Activated naive CD4-positive, alpha-beta T cell treated with anti-CD3 and anti-CD28 coated beads for 36 hours (primary cell): Measurements from ENCODE around the gene GRID1. TPM values are rescaled to one million over a fixed set of nuclear protein-coding genes. Genes with fewer than 3 reads are reported as not detected.

Experiments used
- CTCF ChIA-PET: fragments of 350-600 bp; sonication (Branson Sonifier 250); formaldehyde crosslinking; loops from one replicate; lab custom pipeline; 2021; ENCODE audit warnings: antibody characterized with exemption; lab: Charles Lee
- DNase-seq: peaks from one replicate; pipeline ENCODE4 v3.0.0-alpha.2; 2020
- H3K27ac Mint-ChIP-seq: one replicate; pipeline ENCODE4 v1.8.0; 2021; ENCODE audit warnings: mild to moderate bottlenecking, mixed read lengths
- H3K27me3 Mint-ChIP-seq: one replicate; pipeline ENCODE4 v1.8.0; 2021; ENCODE audit warnings: low read depth, mixed read lengths
- H3K36me3 Mint-ChIP-seq: one replicate; pipeline ENCODE4 v1.8.0; 2021; ENCODE audit warnings: low read depth, mixed read lengths
- H3K4me1 Mint-ChIP-seq: one replicate; pipeline ENCODE4 v1.8.0; 2021; ENCODE audit warnings: low read depth, mixed read lengths
- H3K4me3 Mint-ChIP-seq: one replicate; pipeline ENCODE4 v1.8.0; 2021; ENCODE audit warnings: mild to moderate bottlenecking, moderate library complexity, mixed read lengths
- H3K9me3 Mint-ChIP-seq: one replicate; pipeline ENCODE4 v1.8.0; 2021; ENCODE audit warnings: mixed read lengths
- intact Hi-C: fragments of 100-400 bp; cut with micrococcal nuclease; formaldehyde crosslinking; loops from one replicate; pipeline ENCODE4 v1.15.1; 2023
- total RNA-seq, 2 experiments: library from RNA; stranded (reverse); gene quantifications; one replicate each; pipeline ENCODE4 v1.2.3, GENCODE V29; 2021

GRID1 gene
- total RNA-seq, 2 experiments from 2014 or later: not detected

DNA sequence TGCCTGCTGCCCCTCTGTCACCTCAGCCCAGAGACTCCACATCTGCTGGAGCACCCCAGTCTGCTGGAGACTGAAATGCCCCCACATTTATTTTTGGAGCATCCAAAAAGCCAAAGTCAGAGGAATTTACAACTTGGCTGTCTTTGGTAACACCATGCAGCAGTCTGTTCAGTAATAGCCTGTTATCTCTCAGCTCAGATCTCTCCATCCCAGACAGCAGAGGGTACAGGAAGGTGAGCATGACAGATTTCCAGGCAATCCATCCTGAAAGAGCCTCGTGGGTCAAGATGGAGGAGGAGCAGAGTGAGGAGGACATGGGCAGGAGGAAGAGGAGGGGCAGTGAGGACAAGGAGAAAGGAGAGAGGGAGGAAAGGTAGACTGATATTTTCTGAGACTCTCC is 55.9 kb downstream of the GRID1 start:
- Mint-ChIP-seq H3K4me1 (no peaks in the 10 kb centered on the region), H3K27me3 (no peaks in the 10 kb centered on the region), H3K27ac (no peak overlapping the region), H3K36me3 (no peaks in the 10 kb centered on the region), H3K4me3 (no peak overlapping the region), H3K9me3 (no peaks in the 10 kb centered on the region)
- no peak for DNase-seq
- intact Hi-C loops: no loop called here
- CTCF ChIA-PET: no interaction called here

DNA sequence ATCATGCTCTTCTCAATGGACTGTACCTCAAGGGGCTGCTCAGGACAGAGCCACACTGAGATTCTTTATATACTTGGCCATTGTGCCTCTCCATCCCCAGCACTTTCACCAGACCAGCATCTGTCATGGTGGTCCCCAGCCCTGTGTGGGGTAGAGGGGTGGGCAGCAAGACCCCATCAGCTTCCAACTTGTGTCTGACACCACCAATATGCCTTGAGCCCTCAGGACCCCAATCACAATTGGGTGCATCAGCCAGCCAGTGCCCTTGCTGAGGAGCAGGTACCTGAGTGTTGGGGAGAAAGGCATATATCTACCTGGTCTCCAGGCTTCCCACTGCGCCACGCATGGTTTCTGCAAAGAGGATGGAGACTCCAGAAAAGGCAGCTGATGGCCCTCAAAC is 56.3 kb downstream of the GRID1 start:
- no peaks in the 10 kb centered on the region for H3K4me1 Mint-ChIP-seq
- intact Hi-C loops: no loop called here
- CTCF ChIA-PET: no interaction called here
- no peaks in the 10 kb centered on the region for H3K9me3 Mint-ChIP-seq
- no peak for DNase-seq
- H3K4me3 Mint-ChIP-seq: no peak overlapping the region
- H3K27me3 Mint-ChIP-seq: no peaks in the 10 kb centered on the region
- H3K36me3 Mint-ChIP-seq: no peaks in the 10 kb centered on the region
- H3K27ac Mint-ChIP-seq: no peak overlapping the region

DNA sequence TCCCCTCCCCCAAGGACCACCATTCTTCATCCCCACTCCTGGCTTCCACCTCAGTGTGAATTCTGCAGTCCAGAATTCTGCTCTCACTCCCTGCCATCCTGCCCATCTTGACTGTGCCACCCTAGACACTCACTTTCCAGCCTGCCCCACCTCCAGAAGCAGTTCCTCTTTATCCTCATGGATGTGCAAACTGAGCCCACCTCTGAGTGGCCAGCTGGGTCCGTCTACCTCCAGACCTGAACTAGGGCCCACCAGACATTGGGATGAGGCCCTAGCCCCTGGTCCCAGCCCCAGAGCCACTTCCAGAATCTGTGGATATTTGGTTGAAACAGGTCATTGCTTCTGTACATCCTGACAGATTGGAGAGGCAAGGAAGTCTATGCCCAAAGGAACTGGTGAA is 58.5 kb downstream of the GRID1 start:
- intact Hi-C loops: no loop called here
- no peaks in the 10 kb centered on the region for H3K9me3 Mint-ChIP-seq
- no peaks in the 10 kb centered on the region for H3K4me1 Mint-ChIP-seq
- H3K27ac Mint-ChIP-seq: no peak overlapping the region
- H3K27me3 Mint-ChIP-seq: peaks cover 2% of the 10 kb centered on the region
- DNase-seq: no peak
- H3K36me3 Mint-ChIP-seq: no peaks in the 10 kb centered on the region
- no peak overlapping the region for H3K4me3 Mint-ChIP-seq
- CTCF ChIA-PET: no interaction called here

DNA sequence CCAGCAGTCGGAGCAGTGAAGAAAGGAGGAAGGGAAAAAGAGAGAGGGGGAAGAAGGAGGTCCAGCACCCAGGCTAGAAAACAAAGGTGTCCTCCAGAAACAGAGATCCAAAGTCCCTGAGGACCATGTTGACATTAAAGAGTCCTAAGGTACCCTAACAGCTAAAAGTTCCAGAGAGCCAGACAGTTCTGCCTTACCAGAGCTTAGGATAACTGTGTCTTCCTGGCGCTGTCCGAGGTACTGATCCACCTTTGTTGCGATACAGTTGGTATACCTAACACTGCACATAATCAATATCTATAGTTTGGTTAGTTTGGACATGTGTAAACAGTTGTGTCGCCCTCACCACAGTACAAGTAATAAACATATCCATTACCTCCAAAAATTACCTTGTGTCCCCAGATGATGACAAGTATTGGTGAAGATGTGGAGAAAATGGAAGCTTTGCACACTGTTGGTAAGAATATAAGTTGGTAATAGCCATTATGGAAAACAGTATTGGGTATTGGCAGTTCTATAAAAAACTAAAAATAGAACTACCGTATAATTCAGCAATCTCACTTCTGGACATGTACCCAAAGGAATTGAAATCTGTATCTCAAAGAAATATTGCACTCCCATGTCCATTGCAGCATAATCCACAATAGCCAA is 59.8 kb downstream of the GRID1 start:
- Mint-ChIP-seq H3K9me3 (no peaks in the 10 kb centered on the region), H3K36me3 (no peaks in the 10 kb centered on the region), H3K27ac (no peak overlapping the region), H3K4me1 (no peaks in the 10 kb centered on the region), H3K27me3 (peaks cover 2% of the 10 kb centered on the region), H3K4me3 (no peak overlapping the region)
- peak; percentile 63 for DNase-seq
- intact Hi-C loops: no loop called here
- CTCF ChIA-PET: no interaction called here

DNA sequence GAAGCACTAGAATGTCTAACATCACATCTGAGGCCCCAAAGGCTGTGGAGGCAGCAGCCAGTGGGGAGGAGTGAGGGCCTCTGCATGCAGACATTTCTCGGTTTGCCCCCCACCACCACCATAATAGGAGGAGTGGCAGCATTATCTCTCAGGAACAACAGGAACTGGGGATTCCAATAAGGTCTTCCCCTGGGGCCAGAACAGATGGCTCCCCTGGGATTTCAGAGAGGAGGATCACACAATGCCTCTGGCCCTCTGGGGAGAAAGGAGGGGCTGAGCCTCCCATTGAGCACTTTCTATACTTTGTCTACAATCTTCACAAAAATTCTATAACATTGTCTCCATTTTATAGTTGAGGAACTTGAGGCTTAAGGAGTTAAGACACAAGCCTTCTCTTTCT is 61.1 kb downstream of the GRID1 start:
- no peak for DNase-seq

DNA sequence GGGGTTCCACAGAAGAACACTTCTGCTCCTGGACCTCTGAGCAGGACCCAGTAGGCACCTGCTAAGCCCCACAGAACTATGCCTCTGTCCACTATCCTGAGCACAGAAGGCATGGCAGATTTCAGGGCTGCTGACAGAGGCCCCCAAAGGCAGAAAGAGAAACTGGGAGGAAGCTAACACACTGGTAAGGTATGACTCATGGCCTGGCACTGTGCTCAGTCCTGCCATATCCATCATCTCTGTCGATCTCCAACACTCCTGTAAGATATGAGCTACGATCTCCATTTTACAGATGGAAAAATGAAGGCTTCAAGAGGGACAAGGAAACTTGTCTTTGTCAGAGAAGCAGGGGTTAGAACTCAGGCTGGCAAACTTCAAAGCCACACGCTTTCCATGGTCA is 62.2 kb downstream of the GRID1 start:
- Mint-ChIP-seq H3K9me3 (no peaks in the 10 kb centered on the region), H3K36me3 (no peaks in the 10 kb centered on the region), H3K4me3 (no peak overlapping the region), H3K4me1 (no peaks in the 10 kb centered on the region), H3K27me3 (peaks cover 2% of the 10 kb centered on the region), H3K27ac (no peak overlapping the region)
- intact Hi-C loops: no loop called here
- DNase-seq: no peak
- CTCF ChIA-PET: no interaction called here

More for the DNA sequence above, 61.1 kb downstream of the GRID1 start:
- Mint-ChIP-seq H3K36me3 (no peaks in the 10 kb centered on the region), H3K27me3 (peaks cover 2% of the 10 kb centered on the region), H3K4me1 (no peaks in the 10 kb centered on the region), H3K4me3 (no peak overlapping the region), H3K9me3 (no peaks in the 10 kb centered on the region), H3K27ac (no peak overlapping the region)
- intact Hi-C loops: no loop called here
- CTCF ChIA-PET: no interaction called here

DNA sequence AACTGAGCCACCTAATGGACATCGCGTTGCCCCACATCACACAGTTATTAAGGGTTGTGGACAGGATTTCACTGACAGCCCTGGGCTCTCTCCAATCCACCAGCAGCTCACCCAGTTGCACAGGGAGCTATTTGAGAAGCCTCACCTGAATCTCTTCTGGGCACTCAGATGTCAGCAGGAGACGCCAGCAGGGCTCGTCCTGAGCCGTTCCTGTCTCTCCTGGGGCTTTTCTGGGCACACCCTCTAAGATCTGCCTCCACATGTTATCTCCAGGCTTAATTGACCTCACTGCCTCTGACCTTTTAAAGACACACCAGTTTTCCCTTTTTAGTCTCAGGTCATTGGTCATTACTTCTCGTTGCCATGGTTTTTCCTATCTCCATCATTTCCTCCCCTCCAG is 63.0 kb downstream of the GRID1 start:
- no peak overlapping the region for H3K4me3 Mint-ChIP-seq
- peaks cover 2% of the 10 kb centered on the region for H3K27me3 Mint-ChIP-seq
- intact Hi-C loops: no loop called here
- no peak for DNase-seq
- H3K36me3 Mint-ChIP-seq: no peaks in the 10 kb centered on the region
- no peak overlapping the region for H3K27ac Mint-ChIP-seq
- no peaks in the 10 kb centered on the region for H3K9me3 Mint-ChIP-seq
- H3K4me1 Mint-ChIP-seq: no peaks in the 10 kb centered on the region
- CTCF ChIA-PET: no interaction called here

DNA sequence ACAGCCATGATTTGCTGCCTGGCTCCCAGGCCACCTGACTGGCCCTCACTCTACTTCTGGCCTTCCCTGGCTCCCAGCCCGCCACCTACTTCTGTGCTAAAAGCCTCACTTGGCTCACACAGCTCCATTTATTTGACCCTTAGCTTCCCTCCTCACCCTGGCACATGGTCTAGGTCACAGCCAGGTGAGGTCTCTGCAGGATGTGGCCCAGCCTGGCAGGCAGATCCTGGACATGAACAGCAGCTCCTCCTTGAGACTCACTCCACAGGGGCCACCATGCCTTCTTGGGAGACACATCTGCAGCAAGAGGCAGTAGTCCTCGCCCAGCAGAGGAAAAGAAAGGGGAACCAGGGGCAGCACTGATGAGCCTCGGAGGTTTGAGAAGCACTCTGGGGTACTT is 64.6 kb downstream of the GRID1 start:
- H3K36me3 Mint-ChIP-seq: no peaks in the 10 kb centered on the region
- H3K27ac Mint-ChIP-seq: no peak overlapping the region
- DNase-seq: no peak
- CTCF ChIA-PET: interaction anchor here (0.6 kb wide), 1 partner anchor 448 kb away, joined by 5 read pairs; no protein-coding TSS in a partner anchor
- no peaks in the 10 kb centered on the region for H3K9me3 Mint-ChIP-seq
- no peak overlapping the region for H3K4me3 Mint-ChIP-seq
- no peaks in the 10 kb centered on the region for H3K4me1 Mint-ChIP-seq
- intact Hi-C loops: no loop called here
- peaks cover 2% of the 10 kb centered on the region for H3K27me3 Mint-ChIP-seq

DNA sequence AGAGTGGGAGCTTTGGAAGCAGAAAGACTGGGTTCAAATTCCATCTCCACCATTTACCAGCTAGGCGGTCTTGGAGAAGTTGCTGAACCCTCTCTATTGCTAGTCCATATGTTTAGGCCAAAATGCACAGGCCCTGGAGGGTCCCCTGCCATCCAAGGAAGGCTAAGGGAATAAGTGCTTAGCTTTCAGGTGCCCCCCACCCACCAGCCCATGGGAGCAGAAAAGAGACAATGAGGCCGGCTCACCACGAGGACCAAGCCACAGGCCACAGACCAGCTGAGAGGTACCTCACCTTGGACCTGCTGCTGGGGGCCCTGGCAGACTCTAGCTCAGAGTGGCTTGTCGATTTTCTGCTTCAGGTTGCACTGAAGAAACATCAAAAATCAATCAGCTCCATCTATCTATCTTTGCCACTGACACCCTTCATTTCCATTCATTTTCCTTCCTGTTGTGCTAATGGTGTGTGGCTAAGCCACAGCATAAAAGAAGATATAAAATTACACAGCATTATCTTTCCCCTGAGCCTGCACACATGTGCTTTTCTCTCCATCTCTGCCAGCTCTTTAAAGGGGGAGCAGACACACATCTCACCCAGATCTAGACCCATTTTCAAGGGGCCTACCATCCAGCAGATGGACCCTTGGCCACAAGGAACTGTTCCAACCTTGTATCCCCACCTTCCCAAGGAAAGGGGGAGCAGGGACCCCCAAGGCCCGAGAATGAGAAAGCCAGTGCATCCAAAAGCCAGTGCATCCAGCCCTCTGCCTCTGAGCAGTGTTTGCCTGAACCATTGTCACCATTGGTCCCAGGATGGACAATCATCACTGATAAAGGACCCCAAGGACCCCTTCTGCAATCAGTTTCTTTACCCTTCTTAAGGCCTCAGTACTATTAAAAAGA is 65.4 kb downstream of the GRID1 start:
- no peaks in the 10 kb centered on the region for H3K4me1 Mint-ChIP-seq
- intact Hi-C loops: no loop called here
- no peak overlapping the region for H3K27ac Mint-ChIP-seq
- CTCF ChIA-PET: interaction anchor here (0.6 to 1.3 kb wide), 3 partner anchors 12 to 1685 kb away, joined by 4 to 5 read pairs (median 4); no protein-coding TSS in a partner anchor
- H3K36me3 Mint-ChIP-seq: no peaks in the 10 kb centered on the region
- no peak for DNase-seq
- H3K9me3 Mint-ChIP-seq: no peaks in the 10 kb centered on the region
- no peak overlapping the region for H3K4me3 Mint-ChIP-seq
- H3K27me3 Mint-ChIP-seq: peaks cover 2% of the 10 kb centered on the region

DNA sequence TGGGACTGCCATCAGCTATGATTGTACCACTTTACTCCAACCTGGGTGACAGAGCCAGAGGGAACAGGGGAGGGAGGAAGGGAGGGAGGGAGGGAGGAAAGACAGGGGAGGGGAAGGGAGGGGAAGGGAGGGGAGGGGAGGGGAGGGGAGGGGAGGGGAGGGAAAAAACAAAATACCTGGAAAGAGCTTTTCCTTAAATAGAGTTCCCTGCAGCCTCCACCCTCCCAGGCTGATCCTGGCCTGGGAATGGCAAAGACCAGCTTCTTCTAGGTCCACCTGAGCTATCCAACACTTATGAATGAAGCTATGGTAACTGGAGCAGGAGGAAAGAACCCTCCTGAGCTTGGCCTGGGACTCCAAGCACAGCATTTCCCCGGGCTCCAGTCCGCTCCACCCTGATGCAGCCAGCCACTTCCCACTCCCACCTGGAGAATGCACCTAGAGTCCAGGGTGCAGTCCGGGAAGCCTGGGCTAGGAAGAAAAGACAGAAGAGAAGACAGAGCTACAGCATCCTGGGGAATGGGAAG is 66.1 kb downstream of the GRID1 start:
- intact Hi-C loops: no loop called here
- DNase-seq: no peak

DNA sequence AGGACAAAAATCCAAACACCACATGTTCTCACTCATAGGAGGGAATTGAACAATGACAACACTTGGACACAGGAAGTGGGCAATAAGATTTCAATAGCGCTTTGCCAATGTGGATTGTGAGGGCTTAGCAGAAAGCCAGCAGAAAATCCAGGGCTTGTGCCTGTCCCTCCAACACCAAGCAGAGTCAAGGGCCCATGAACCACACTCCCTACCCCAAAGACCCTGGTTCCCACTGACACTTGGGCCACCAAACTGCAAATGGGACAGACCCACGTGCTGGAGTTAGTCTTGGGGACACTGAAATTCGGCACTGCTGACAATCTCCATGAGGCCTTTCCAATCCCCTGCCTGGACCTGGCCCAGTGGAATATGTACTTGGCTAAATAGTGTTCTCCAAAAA is 67.0 kb downstream of the GRID1 start:
- no peaks in the 10 kb centered on the region for H3K4me1 Mint-ChIP-seq
- peaks cover 2% of the 10 kb centered on the region for H3K27me3 Mint-ChIP-seq
- intact Hi-C loops: no loop called here
- CTCF ChIA-PET: no interaction called here
- no peak for DNase-seq
- no peaks in the 10 kb centered on the region for H3K9me3 Mint-ChIP-seq
- no peaks in the 10 kb centered on the region for H3K36me3 Mint-ChIP-seq
- H3K27ac Mint-ChIP-seq: no peak overlapping the region
- no peak overlapping the region for H3K4me3 Mint-ChIP-seq

More for the DNA sequence above, 66.1 kb downstream of the GRID1 start:
- Mint-ChIP-seq H3K9me3 (no peaks in the 10 kb centered on the region), H3K4me3 (no peak overlapping the region), H3K4me1 (no peaks in the 10 kb centered on the region), H3K36me3 (no peaks in the 10 kb centered on the region), H3K27me3 (peaks cover 2% of the 10 kb centered on the region), H3K27ac (no peak overlapping the region)
- CTCF ChIA-PET: interaction anchor here (0.6 to 1.3 kb wide), 2 partner anchors 11 to 1684 kb away, joined by 4 read pairs; no protein-coding TSS in a partner anchor

DNA sequence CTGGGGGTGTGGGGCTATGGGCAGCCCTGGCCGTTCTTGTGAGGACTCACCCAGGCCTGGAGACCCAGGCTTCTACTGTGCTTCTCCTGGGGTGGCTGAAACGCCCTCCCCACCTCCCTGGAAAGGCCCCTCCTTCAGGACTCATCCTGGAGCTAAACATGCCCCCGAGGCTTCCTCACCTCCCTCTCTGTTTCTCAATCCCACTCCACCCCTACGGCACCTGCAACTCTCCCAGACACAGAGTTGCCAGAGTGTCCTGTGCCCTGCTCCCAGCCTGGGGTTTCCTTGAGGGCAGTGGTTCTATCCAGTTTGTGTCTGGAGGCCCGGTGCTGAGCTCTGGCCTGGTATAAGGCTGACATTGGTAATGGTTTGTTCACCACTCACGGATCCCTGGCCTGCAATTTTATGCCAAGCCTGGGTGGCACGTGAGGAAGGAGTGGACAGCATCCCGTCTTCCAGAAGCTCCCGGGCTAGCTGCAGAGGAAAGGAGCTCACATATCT is 68.0 kb downstream of the GRID1 start:
- Mint-ChIP-seq H3K36me3 (no peaks in the 10 kb centered on the region), H3K4me3 (no peak overlapping the region), H3K27me3 (no peaks in the 10 kb centered on the region), H3K4me1 (no peaks in the 10 kb centered on the region), H3K27ac (no peak overlapping the region), H3K9me3 (no peaks in the 10 kb centered on the region)
- CTCF ChIA-PET: interaction anchor here (0.6 kb wide), 2 partner anchors 348 to 992 kb away, joined by 3 read pairs; no protein-coding TSS in a partner anchor
- no peak for DNase-seq
- intact Hi-C loops: no loop called here
